GM19395 (cell line): ENCODE data around the gene MICAL2.

ENCODE experiments used
- ATAC-seq: cut with Tn5 transposase; IDR thresholded peaks from one replicate; pipeline ENCODE4 v1.9.1; 2021; ENCODE audit warnings: mild to moderate bottlenecking, moderate library complexity; ENCODE audit not compliant: unreplicated experiment

The MICAL2 gene

DNA sequence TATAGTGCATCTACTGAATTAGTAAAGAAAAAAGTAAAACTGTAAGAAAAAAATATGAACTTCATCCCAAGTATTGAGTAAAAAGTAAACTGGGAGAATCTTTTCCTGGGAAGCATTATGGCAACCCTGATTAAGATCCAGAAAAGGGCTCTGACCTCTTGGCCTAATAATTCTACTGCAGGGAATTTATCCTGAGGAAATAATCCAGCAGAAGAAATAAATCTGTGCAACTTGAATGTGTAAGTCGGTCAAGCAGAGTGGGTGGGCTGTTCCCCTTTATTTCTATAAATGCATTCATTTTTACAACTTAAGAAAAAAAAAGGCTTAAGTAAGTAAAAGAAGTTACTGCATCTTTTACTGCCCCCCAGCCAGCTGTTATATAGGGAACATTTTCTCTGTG lies 155.7 kb downstream of the MICAL2 start:
- ATAC-seq: no peak

DNA sequence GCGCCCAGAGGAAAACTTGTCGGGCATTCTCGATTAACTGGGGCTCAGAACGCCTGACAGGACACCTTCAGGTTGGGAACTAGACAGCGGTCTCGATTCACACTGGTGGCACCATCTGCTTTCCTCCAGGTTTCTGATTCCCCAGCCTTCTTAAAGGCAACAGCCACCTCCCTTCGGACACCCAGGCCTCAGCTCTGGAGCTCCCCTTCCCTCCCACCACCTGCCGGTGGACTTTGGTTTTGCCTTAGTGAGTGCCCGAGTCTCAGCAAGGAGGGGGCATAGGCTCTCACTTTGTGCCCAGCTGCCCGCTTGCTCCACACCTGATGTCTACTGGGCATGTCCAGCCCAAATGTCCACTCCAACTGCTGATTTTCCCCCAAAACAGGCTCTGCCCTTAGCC lies 156.6 kb downstream of the MICAL2 start:
- ATAC-seq: no peak

DNA sequence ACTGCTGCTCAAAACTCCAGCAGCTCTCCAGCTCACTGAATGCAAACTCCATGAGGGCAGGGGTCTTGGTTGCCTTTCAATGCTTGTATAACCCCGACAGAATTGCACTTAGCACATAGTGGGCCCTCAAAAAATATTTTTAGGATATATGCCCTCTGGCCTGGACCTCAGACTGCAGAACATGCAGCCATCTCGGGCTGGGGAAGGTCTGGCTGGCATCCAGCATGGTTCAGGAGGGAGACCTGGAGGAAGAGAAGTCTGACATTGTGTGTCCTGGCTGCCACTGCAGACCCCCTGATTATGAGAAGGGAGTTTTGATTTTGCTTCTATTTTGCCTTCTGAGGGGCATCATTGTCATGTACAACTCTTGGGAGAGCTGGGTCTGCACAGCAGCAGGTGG lies 157.5 kb downstream of the MICAL2 start:
- ATAC-seq: no peak

DNA sequence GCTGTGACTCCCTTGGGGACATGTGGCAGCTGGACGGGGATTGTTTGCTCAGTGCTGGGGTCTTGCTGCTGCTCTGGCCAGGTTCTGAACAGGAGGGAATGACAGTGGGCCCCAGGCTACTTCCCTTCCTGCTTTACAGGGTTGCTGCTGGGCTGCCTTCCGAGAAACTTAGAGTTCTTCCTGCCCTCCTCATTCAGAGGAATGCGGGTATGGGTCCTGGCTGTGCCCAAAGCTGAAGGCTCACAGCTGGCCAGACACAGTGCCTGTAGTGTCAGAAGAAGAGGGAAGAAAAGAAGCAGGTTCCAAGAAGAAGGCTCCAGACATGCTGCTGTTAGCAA lies 158.7 kb downstream of the MICAL2 start:
- no peak for ATAC-seq

GRCh38 chr11:12269446-12270214 lies 159.2 kb downstream of the MICAL2 start:
- no peak for ATAC-seq

- no peak for ATAC-seq
These were observed 159.9 kb downstream of the MICAL2 start for GRCh38 chr11:12270215-12270797.

DNA sequence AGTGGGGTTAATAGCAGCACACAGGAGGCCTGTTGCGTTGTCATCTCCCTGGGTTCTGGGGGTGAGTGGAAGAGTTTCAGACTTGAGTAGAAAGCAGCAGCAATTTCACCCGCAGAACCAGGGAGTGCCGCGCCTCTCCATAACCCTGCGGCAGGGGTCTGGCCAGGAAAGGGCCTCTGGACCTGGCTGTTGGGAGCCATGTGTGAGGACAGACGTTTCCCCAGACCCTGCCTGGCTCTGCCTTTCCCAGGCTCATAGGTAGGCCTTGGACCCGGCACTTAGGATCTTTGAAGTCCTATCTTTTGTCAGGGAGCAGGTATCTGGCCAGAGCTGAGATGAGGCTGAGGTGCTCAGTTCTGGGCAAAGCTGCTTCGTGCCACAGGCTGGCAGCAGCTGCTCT lies 160.4 kb downstream of the MICAL2 start:
- ATAC-seq: no peak

DNA sequence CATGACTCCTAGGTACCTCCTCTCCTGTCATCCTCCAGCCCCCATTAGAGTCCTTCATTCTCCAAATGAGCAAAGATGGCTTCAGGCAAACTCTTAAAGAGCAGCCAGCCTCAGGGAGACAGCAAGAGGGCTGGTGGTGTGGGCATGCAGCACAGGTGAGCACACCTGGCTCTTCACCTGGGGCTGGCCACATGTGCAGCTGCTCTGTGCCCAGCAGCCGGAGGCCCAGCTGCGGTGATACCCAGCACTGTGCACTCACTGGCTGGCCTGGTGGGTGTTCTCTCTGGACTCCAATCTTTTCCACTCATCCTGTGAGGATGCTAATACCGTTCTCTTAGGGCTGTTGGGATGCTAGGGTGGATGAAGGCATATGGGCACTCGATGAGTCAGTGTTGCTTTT lies 160.9 kb downstream of the MICAL2 start:
- no peak for ATAC-seq

DNA sequence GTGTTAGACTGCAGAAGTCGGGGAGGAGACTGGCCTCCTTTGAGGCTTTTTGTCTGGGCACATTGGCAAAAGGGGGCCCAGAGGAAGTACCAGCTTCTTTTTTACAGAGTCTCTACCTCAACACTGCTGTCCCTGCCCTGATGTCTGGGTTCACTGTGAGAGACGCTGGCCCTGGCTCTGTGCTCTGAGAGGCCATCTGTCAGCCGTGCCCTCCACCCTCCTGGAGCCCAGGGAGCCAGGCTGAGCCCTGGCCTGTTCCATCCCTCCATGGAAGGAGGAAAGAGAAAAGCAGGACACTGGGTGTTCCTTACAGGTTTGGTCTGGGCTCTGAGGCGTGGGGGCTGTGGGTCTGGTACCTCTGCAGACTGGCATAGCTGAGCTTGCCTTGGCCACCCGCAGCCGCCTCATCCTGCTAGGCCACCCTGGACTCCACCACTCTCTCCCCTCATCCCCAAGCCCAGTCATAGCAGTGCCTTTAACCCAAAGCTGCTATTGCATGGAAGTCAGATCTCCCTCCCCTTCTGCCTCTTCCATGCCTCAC lies 161.5 kb downstream of the MICAL2 start:
- ATAC-seq: no peak

DNA sequence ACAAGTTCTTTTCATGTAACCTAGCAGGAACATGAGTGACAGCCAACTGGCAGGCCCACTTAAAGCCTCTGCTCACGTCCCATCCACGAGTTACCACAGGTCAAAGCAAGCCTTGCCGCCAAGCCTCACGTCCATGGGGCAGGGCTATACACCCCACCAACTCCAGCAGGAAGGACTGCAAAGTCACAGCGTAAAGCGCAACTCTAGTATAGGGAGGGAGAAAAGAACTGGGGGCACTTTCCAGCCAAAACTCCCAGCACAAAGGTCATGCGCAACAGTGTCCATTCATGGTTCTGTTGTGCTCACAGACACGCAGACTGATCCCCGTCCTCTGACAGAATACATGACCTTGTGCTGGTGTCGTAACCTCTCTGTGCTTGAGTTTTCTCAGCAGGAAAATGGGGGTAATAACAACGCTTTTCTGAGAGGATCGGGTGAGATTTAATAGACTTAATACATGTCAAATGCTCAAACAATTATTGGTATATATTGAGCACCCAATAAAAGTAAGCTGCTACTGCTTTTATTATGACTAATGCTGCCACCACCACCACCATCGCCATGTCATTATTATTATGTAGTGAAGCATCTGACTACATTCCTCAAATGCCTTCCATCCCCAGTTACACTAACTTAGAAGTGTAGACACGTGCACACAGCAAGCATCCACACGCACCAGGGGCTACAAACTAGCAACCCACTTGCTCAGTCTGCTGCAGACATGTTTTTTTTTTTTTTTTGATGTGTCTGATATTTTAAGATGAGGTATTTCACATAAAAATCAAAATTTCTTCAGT lies 162.6 kb downstream of the MICAL2 start:
- no peak for ATAC-seq

DNA sequence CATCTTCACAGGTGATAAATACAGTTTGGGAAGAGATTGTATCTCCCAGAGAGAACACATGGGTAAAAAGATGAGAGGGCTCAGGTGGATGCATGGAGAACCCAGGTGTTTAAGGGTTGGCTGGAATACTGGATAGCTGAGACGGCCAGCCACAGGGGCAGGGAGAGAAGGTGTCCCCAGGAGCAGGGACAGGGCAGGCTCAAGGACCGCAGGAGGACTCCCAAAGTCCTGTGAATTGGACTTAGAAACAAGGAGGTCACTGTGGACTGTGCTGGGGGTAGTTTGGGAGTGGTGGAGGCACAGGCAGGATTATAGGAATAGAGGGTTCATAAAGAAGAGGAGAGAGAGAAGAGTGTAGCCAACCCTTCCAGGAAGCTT lies 163.2 kb downstream of the MICAL2 start:
- no peak for ATAC-seq

GRCh38 chr11:12274056-12274455 lies 163.7 kb downstream of the MICAL2 start:
- no peak for ATAC-seq

- ATAC-seq: no peak
These were observed 164.3 kb downstream of the MICAL2 start for GRCh38 chr11:12274558-12275197.

DNA sequence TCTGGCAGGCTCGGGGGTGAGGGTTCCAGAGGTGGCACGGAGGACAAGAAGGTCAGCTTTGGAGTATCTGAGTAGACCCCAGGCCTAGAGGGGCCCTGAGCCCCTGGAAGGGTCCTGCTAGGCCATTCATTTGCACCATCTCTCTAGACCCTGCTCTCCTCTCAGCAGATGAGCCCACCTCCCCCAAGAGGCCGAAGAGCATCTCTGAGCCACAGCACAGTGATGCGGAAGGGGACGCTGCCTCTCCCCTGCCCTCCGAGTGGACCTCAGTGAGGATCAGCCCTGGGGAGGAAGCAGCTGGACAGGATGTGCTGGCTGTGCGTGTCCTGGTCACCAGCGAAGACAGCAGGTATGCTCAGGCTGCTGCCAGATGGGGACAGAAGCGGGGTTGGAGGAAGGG lies 165.4 kb downstream of the MICAL2 start:
- ATAC-seq: no peak

GRCh38 chr11:12276356-12276755 lies 166.0 kb downstream of the MICAL2 start:
- ATAC-seq: no peak

DNA sequence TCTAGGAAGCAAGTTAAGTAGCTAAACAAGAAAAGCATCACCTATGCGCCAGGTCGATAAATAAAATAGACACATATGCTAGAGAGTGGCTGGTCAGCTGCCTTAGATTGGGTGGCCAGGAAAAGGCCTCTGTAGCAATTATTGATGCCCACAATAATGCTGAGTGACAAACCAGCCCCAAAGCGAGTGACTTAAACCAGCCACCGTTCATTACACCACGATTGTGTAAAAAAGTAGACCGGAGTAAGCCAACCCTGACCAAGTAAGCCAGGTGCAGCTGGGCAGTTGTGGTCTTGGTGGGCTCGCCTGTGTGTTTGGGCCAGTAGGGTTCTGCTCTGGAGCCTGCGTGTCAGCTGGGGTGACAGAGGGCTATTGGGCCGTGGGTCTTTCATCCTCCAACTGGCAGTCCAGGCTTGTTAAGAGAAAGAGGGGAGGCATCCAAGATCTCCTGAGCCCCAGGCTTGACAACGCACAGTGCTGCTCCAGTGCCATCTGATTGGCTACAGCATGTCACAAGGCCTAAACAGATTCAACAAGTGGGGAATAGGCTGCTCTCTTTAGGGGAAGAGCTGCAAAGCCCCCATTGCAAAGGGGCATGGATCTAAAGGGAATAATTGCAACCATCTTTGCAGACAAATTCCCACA lies 166.6 kb downstream of the MICAL2 start:
- no peak for ATAC-seq

DNA sequence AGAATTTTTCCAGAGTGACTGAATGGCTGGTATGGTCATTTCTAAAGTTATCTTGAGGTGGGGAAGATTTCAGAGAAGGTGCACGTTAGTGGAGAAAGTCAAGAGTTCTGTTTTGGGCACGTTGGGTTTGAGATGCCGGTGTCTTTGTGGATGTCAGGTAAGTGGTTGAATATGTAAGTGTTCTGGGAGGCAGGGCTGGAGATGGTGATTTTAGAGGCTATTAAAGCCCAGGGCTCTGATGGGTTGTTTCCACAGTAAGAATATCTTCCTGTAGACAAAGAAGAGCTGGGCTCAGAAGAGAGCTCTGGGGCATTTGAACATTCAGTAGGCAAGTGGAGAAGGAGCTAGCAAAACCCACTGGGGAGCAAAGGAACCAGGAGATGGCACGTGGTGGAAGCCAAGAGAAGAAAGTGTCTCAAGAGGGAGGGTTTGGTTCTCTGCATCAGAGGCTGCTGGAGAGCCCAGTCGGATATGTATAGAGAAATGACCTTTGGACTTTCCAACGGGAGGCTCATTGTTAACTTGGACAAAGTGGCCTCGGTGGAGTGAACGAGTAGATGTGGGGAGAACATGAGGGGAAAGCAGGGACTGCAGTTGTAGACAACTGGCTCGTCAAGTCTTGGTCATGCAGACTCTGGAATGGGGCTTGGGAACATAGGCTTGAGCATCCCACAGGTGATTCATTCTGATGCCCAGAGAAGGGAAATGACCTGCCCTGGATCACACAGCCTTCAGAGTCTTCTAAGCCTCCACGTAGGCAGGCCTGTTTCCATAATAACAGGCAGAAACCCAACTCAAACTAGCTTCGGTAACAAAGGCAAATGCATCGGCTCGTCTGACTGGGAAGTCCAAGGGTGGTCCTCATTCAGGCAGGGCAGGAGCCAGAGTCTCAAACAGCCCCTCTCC lies 168.6 kb downstream of the MICAL2 start:
- ATAC-seq: no peak

DNA sequence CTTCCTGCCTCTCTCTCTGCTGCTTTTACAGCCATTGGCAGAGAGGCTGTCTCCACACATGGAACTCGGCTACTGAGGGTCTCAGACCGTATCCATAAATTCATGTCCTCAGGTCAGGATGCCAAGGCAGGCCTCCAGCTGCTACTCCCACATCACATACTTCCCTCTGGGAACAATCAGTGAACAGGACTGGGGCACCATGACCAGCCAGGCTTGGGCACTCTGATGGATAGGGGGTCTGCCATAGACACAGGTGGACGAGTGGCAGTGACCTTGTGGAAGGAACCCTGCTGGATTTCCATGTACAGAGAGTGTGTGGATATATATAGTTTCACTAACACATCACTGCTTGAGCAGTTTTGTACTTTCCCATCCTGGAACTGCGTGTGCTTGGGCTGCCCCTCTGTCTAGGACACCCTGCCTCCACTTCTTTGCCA lies 169.3 kb downstream of the MICAL2 start:
- ATAC-seq: no peak

- no peak for ATAC-seq
These were observed 169.9 kb downstream of the MICAL2 start for GRCh38 chr11:12280199-12280837.
